Stimulated activated CD8-positive, alpha-beta memory T cell treated with anti-CD3 and anti-CD28 coated beads, Interleukin-7, amount 100 ng/mL, for 48 hours (primary cell): ENCODE results near the gene TTI1.

Experiments used
- DNase-seq, 2 donors: peaks; one replicate each; pipeline ENCODE4 v3.0.0-alpha.2; 2020; ENCODE audit warnings: low read depth in 1 of 2; ENCODE audit errors: extremely low read depth in 1 of 2

Gene TTI1

GRCh38 chr20:38055294-38055693 is 22.0 kb upstream of the TTI1 start:
- no peak for DNase-seq

- DNase-seq, result no peak
These were observed 21.4 kb upstream of the TTI1 start for GRCh38 chr20:38054647-38055046.

GRCh38 chr20:38052870-38053269 is 19.6 kb upstream of the TTI1 start:
- DNase-seq, result no peak

GRCh38 chr20:38050686-38051085 is 17.4 kb upstream of the TTI1 start:
- DNase-seq, result no peak

GRCh38 chr20:38049800-38050199 is 16.5 kb upstream of the TTI1 start:
- no peak for DNase-seq

- no peak for DNase-seq
These were observed 13.3 kb upstream of the TTI1 start for GRCh38 chr20:38046572-38046971.

GRCh38 chr20:38044685-38045084 is 11.4 kb upstream of the TTI1 start:
- no peak for DNase-seq

- DNase-seq, result peak in 1 of 2 donors; percentile 24
These were observed 10.4 kb upstream of the TTI1 start for GRCh38 chr20:38043512-38044300.

- DNase-seq, result no peak
These were observed 7.0 kb upstream of the TTI1 start for GRCh38 chr20:38040276-38040675.

- no peak for DNase-seq
These were observed 3.1 kb upstream of the TTI1 start for GRCh38 chr20:38036366-38036765.

- no peak for DNase-seq
These were observed 1.7 kb upstream of the TTI1 start for GRCh38 chr20:38034961-38035360.

- no peak for DNase-seq
These were observed 923 bp upstream of the TTI1 start for GRCh38 chr20:38034108-38034649.

- DNase-seq, result peak in 1 of 2 donors; percentile 56
These were observed 499 bp downstream of the TTI1 start for GRCh38 chr20:38032585-38033329.

- DNase-seq, result no peak
These were observed 1.3 kb downstream of the TTI1 start for GRCh38 chr20:38031957-38032356.

GRCh38 chr20:38029453-38029852 is 3.8 kb downstream of the TTI1 start:
- no peak for DNase-seq

GRCh38 chr20:38024496-38024895 is 8.8 kb downstream of the TTI1 start:
- no peak for DNase-seq

- DNase-seq, result no peak
These were observed 9.9 kb downstream of the TTI1 start for GRCh38 chr20:38023181-38024001.

- no peak for DNase-seq
These were observed 12.0 kb downstream of the TTI1 start for GRCh38 chr20:38021087-38021772.

GRCh38 chr20:38018385-38018784 is 14.9 kb downstream of the TTI1 start:
- no peak for DNase-seq

- no peak for DNase-seq
These were observed 15.3 kb downstream of the TTI1 start for GRCh38 chr20:38017959-38018358.

- no peak for DNase-seq
These were observed 19.4 kb downstream of the TTI1 start for GRCh38 chr20:38013887-38014286.
